Right lobe of liver (tissue), 4 donors: ENCODE results near the gene SLC10A1.

Experiments
- POLR2A ChIP-seq: fragments of 450-650 bp; IDR thresholded peaks from one replicate; pipeline ENCODE4 v1.6.1; 2017; ENCODE audit warnings: antibody characterized with exemption, mild to moderate bottlenecking
- TF ChIP-seq, protein P1 (sequence below), 4 donors: fragments of 200-600 bp in 3 of 4; fragments of 450-650 bp in 1 of 4; IDR thresholded peaks; one replicate each; pipeline versions ENCODE4 v1.5.1 to v1.8.0; 2016 to 2022; ENCODE audit warnings: antibody characterized with exemption in 4 of 4, mild to moderate bottlenecking in 2 of 4
- donor health status: DM: no; HTN: no; CAD: no.
- donor health status: DM: no; HTN: no; CAD: no.
- donor health status: DM: no; HTN: yes; CAD: no.

DNA sequence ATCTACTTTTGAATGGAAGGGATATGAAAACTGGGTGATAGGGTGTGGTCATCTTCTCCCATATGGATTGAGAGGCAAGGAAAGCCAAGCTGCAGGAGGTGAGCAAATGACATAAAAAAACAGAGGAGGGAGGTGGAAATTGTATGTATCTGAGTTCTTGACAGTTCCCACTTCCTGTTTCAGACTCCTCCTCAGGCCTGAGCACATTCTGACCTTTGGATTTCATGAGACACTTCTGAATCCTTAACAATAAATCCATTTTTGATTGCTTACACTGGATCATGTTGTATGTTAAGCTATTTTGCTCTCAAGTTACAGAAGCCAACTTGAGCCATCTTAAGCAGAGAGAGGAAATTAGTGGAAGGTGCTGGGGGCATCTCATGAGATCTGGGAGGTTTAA, 41.7 kb downstream of the SLC10A1 start:
- TF ChIP-seq, protein P1, sequence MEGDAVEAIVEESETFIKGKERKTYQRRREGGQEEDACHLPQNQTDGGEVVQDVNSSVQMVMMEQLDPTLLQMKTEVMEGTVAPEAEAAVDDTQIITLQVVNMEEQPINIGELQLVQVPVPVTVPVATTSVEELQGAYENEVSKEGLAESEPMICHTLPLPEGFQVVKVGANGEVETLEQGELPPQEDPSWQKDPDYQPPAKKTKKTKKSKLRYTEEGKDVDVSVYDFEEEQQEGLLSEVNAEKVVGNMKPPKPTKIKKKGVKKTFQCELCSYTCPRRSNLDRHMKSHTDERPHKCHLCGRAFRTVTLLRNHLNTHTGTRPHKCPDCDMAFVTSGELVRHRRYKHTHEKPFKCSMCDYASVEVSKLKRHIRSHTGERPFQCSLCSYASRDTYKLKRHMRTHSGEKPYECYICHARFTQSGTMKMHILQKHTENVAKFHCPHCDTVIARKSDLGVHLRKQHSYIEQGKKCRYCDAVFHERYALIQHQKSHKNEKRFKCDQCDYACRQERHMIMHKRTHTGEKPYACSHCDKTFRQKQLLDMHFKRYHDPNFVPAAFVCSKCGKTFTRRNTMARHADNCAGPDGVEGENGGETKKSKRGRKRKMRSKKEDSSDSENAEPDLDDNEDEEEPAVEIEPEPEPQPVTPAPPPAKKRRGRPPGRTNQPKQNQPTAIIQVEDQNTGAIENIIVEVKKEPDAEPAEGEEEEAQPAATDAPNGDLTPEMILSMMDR (IDR thresholded peaks at IDR 0.05) = no peak
- TF ChIP-seq POLR2A = no peak
